GM04503 (cell line): Measurements from ENCODE around the gene HTRA3.

Experiments
- DNase-seq: peaks from one replicate; pipeline ENCODE4 v3.0.0-alpha.2; 2012; ENCODE audit warnings: low read depth

HTRA3 gene

GRCh38 chr4:8266508-8266907 lies 3.0 kb upstream of the HTRA3 start:
- no peak for DNase-seq

- no peak for DNase-seq
Observed at GRCh38 chr4:8267077-8267476, 2.5 kb upstream of the HTRA3 start.

GRCh38 chr4:8268211-8268610 lies 1.3 kb upstream of the HTRA3 start:
- no peak for DNase-seq

GRCh38 chr4:8268901-8269534 lies 536 bp upstream of the HTRA3 start:
- DNase-seq = no peak

- no peak for DNase-seq
Observed at GRCh38 chr4:8270418-8270771, 841 bp downstream of the HTRA3 start.

GRCh38 chr4:8270912-8271815 lies 1.6 kb downstream of the HTRA3 start:
- DNase-seq = no peak

- DNase-seq = no peak
Observed at GRCh38 chr4:8271821-8272220, 2.3 kb downstream of the HTRA3 start.

GRCh38 chr4:8272472-8273428 lies 3.2 kb downstream of the HTRA3 start:
- no peak for DNase-seq

- no peak for DNase-seq
Observed at GRCh38 chr4:8273450-8273849, 3.9 kb downstream of the HTRA3 start.

- DNase-seq = no peak
Observed at GRCh38 chr4:8274066-8274652, 4.6 kb downstream of the HTRA3 start.

- DNase-seq = peak; percentile 71
Observed at GRCh38 chr4:8274765-8275547, 5.4 kb downstream of the HTRA3 start.

GRCh38 chr4:8275548-8275910 lies 6.0 kb downstream of the HTRA3 start:
- DNase-seq = no peak

GRCh38 chr4:8276358-8277240 lies 7.0 kb downstream of the HTRA3 start:
- no peak for DNase-seq

- DNase-seq = no peak
Observed at GRCh38 chr4:8277356-8278008, 7.9 kb downstream of the HTRA3 start.

GRCh38 chr4:8278009-8278395 lies 8.4 kb downstream of the HTRA3 start:
- no peak for DNase-seq

GRCh38 chr4:8278421-8279287 lies 9.1 kb downstream of the HTRA3 start:
- no peak for DNase-seq

- DNase-seq = no peak
Observed at GRCh38 chr4:8279321-8280157, 10.0 kb downstream of the HTRA3 start.
